Naive thymus-derived CD4-positive, alpha-beta T cell (primary cell): ENCODE measurements around the gene ALS2. TPM values are rescaled to one million over a fixed set of nuclear protein-coding genes. Genes with fewer than 3 reads are reported as not detected.

ENCODE experiments used
- ATAC-seq: fragments of 150-1000 bp; cut with Tn5 transposase; 2 replicates; pipeline ENCODE4 v1.10.0; 2021; ENCODE audit warnings: mild to moderate bottlenecking, moderate library complexity
- CTCF ChIA-PET: fragments of 350-600 bp; sonication (Branson Sonifier 250); formaldehyde crosslinking; loops from one replicate; lab custom pipeline; 2021; ENCODE audit warnings: antibody characterized with exemption; lab: Charles Lee
- POLR2A ChIA-PET: fragments of 350-600 bp; sonication (Branson Sonifier 250); formaldehyde crosslinking; loops from one replicate; lab custom pipeline; 2021; ENCODE audit warnings: antibody characterized with exemption, inconsistent platforms; lab: Charles Lee
- DNase-seq, 9 donors: peaks; one replicate each; pipeline versions ENCODE4 v3.0.0 to v3.0.0-alpha.2; 2020 to 2022; ENCODE audit warnings: mixed read lengths in 1 of 9
- H3K27ac ChIP-seq: one replicate; pipeline ENCODE4 v1.7.0; 2013; ENCODE audit warnings: mild to moderate bottlenecking, low read depth, low read length, moderate library complexity
- H3K27me3 ChIP-seq, 2 donors: one replicate each; pipeline ENCODE4 v1.7.0; 2013; ENCODE audit warnings: low read length in 2 of 2, mild to moderate bottlenecking in 2 of 2, moderate library complexity in 2 of 2; ENCODE audit not compliant: control insufficient read depth in 2 of 2, insufficient read depth in 2 of 2
- H3K36me3 ChIP-seq, 3 experiments: 1 replicate in 2 of 3; 2 replicates in 1 of 3; pipeline ENCODE4 v1.7.0; 2013; ENCODE audit warnings: low read length in 3 of 3, mild to moderate bottlenecking in 3 of 3, moderate library complexity in 1 of 3; ENCODE audit not compliant: insufficient read depth in 3 of 3, control insufficient read depth in 2 of 3
- H3K4me1 ChIP-seq, 2 donors: one replicate each; pipeline ENCODE4 v1.7.0; 2013; ENCODE audit warnings: low read length in 2 of 2, mild to moderate bottlenecking in 2 of 2, moderate library complexity in 1 of 2; ENCODE audit not compliant: control insufficient read depth in 2 of 2, insufficient read depth in 2 of 2
- H3K4me3 ChIP-seq: 2 replicates; pipeline ENCODE4 v1.7.0; 2013; ENCODE audit warnings: mild to moderate bottlenecking, low read length
- H3K9me3 ChIP-seq, 3 experiments: 1 replicate in 2 of 3; 2 replicates in 1 of 3; pipeline ENCODE4 v1.7.0; 2013; ENCODE audit warnings: low read length in 3 of 3; ENCODE audit not compliant: control insufficient read depth in 2 of 3
- H3K27ac Mint-ChIP-seq, 9 donors: one replicate each; pipeline ENCODE4 v1.8.0; 2020 to 2022; ENCODE audit warnings: mixed read lengths in 9 of 9, mild to moderate bottlenecking in 8 of 9, moderate library complexity in 5 of 9, inconsistent platforms in 2 of 9
- H3K27me3 Mint-ChIP-seq, 5 donors: one replicate each; pipeline ENCODE4 v1.8.0; 2021 to 2022; ENCODE audit warnings: mixed read lengths in 5 of 5, mild to moderate bottlenecking in 1 of 5
- H3K36me3 Mint-ChIP-seq, 5 donors: one replicate each; pipeline ENCODE4 v1.8.0; 2020 to 2022; ENCODE audit warnings: mixed read lengths in 5 of 5, mild to moderate bottlenecking in 3 of 5, inconsistent platforms in 1 of 5
- H3K4me1 Mint-ChIP-seq, 7 donors: one replicate each; pipeline ENCODE4 v1.8.0; 2020 to 2022; ENCODE audit warnings: mixed read lengths in 7 of 7, mild to moderate bottlenecking in 3 of 7, inconsistent platforms in 1 of 7
- H3K4me3 Mint-ChIP-seq, 10 donors: one replicate each; pipeline ENCODE4 v1.8.0; 2020 to 2022; ENCODE audit warnings: mild to moderate bottlenecking in 10 of 10, mixed read lengths in 10 of 10, moderate library complexity in 6 of 10, inconsistent platforms in 2 of 10
- H3K9me3 Mint-ChIP-seq, 11 donors: one replicate each; pipeline ENCODE4 v1.8.0; 2020 to 2022; ENCODE audit warnings: mixed read lengths in 11 of 11, mild to moderate bottlenecking in 4 of 11, inconsistent platforms in 1 of 11, moderate library complexity in 1 of 11
- intact Hi-C, 2 donors: fragments of 100-400 bp; cut with micrococcal nuclease; formaldehyde crosslinking; loops; one replicate each; pipeline ENCODE4 v1.15.1; 2023
- polyA plus RNA-seq, 2 donors: library from polyadenylated mRNA; unstranded; fragments of 300-500 nt; fragmentation: Illumina TruSeq; gene quantifications; one replicate each; pipeline ENCODE4 v1.2.3, GENCODE V29; 2021
- total RNA-seq, 6 experiments: library from RNA in 5 of 6; stranded (reverse) in 5 of 6; gene quantifications; 1 replicate in 5 of 6; 2 replicates in 1 of 6; pipeline ENCODE4 v1.2.3 and lab custom pipeline; 2021 to 2026

ALS2 gene
- total and polyA plus RNA-seq, 7 experiments from 2014 or later: 3.6 to 13.5 (median 10.1) TPM

- H3K27me3 ChIP-seq: no peaks in the 10 kb centered on the region
- CTCF ChIA-PET: interaction anchor here (0.6 kb wide), 1 partner anchor 334 kb away, joined by 4 read pairs; no protein-coding TSS in a partner anchor
- no peak within 1 kb of the TSS for H3K4me3 Mint-ChIP-seq
Measured at GRCh38 chr2:201698588-201699226, 82.0 kb downstream of the ALS2 start, which contains the start of gene MPP4. Gene MPP4 (minus strand): TSS chr2:201698644. CDS start chr2:201693954, 4,690 bp downstream.

DNA sequence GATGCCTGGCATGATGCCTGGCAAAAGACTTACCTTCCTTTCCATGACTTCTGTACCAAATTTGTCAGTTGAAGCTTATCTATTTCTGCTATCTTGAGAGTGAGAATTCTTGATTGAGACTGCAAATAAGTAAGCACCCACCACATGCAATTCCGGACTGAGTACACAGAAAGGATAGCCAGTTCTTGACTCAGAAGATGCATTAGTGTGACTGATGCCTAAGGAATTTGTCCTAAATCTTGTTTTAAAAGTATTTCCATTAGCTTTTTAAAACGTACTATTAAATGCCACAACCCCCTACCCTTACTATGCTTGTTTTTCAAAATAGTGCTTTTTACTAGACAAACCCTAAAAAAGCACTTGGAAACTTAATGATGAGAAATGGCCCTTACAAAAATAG is 82.8 kb downstream of the ALS2 start:
- ATAC-seq (no peak), DNase-seq (no peak)
- Mint-ChIP-seq H3K36me3 (peaks cover 0 to 19% (median 2%) of the 10 kb centered on the region in 5 donors), H3K9me3 (no peaks in the 10 kb centered on the region), H3K27me3 (peaks cover 0 to 7% (median under 1%) of the 10 kb centered on the region in 5 donors), H3K27ac (no peak overlapping the region), H3K4me3 (no peak overlapping the region), H3K4me1 (peaks cover 0 to 3% (median 0%) of the 10 kb centered on the region in 7 donors)
- intact Hi-C loops: no loop called here
- ChIA-PET CTCF (no interaction called here), POLR2A (interaction anchor here (0.6 kb wide), 1 partner anchor 132 kb away, joined by 3 read pairs; no protein-coding TSS in a partner anchor)
- no peaks in the 10 kb centered on the region for H3K4me1 ChIP-seq
- no peak overlapping the region for H3K4me3 ChIP-seq
- H3K9me3 ChIP-seq: no peaks in the 10 kb centered on the region
- H3K27me3 ChIP-seq: no peaks in the 10 kb centered on the region
- H3K27ac ChIP-seq: no peak overlapping the region
- peaks cover 0 to 8% (median 0%) of the 10 kb centered on the region in 3 experiments for H3K36me3 ChIP-seq

More at GRCh38 chr2:201698588-201699226, 82.0 kb downstream of the ALS2 start, which contains the start of gene MPP4:
- Histone ChIP-seq H3K27ac (no peak within 1 kb of the TSS), H3K4me3 (no peak within 1 kb of the TSS), H3K4me1 (no peaks in the 10 kb centered on the region), H3K9me3 (no peaks in the 10 kb centered on the region), H3K36me3 (peaks cover 0 to 8% (median 0%) of the 10 kb centered on the region in 3 experiments)
- H3K27me3 Mint-ChIP-seq: peaks cover 0 to 7% (median 0%) of the 10 kb centered on the region in 5 donors
- DNase-seq (no peak), ATAC-seq (no peak)
- POLR2A ChIA-PET: no interaction called here
- no peak within 1 kb of the TSS for H3K27ac Mint-ChIP-seq
- intact Hi-C loops: no loop called here
- peaks cover 0 to 25% (median 7%) of the 10 kb centered on the region in 5 donors for H3K36me3 Mint-ChIP-seq
- H3K4me1 Mint-ChIP-seq: peaks cover 0 to 3% (median 0%) of the 10 kb centered on the region in 7 donors
- no peaks in the 10 kb centered on the region for H3K9me3 Mint-ChIP-seq

DNA sequence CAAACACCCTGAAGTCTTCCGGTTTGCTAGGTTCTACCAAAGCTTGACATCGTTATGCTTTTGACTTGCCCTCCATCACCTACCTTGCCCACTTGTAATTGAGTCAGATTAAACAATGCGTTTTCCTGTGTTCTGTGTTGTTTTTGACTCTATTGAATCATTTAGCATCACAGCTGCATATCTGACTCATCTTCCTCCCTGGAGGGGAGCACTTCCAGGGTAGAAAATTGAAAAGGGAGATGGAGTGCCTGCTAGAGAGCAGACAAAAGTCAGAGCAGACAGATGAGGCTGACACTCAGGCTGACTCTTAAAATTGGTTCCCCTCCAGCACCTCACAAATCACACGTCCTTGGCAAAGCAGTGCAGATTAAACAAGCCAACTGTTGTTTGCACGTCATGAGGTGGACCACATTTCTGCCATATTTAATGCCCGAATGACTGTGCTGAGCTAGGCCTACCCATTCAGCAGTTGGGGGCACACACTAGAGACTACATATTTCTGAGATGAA is 84.5 kb downstream of the ALS2 start:
- intact Hi-C loops: no loop called here
- no peaks in the 10 kb centered on the region for H3K9me3 Mint-ChIP-seq
- peaks cover 0 to 7% (median 2%) of the 10 kb centered on the region in 5 donors for H3K27me3 Mint-ChIP-seq
- peaks cover 0 to 3% (median 0%) of the 10 kb centered on the region in 7 donors for H3K4me1 Mint-ChIP-seq
- no peak overlapping the region for H3K4me3 Mint-ChIP-seq
- DNase-seq (no peak), ATAC-seq (no peak)
- CTCF ChIA-PET: interaction anchor here (0.7 kb wide), 1 partner anchor 1214 kb away, joined by 3 read pairs; no protein-coding TSS in a partner anchor
- no peak overlapping the region for H3K27ac ChIP-seq
- H3K36me3 ChIP-seq: peaks cover 0 to 8% (median 0%) of the 10 kb centered on the region in 3 experiments
- H3K9me3 ChIP-seq: no peaks in the 10 kb centered on the region
- H3K4me1 ChIP-seq: no peaks in the 10 kb centered on the region
- H3K27me3 ChIP-seq: no peaks in the 10 kb centered on the region
- POLR2A ChIA-PET: no interaction called here
- H3K36me3 Mint-ChIP-seq: peaks cover 0 to 12% (median 2%) of the 10 kb centered on the region in 5 donors
- H3K4me3 ChIP-seq: no peak overlapping the region
- no peak overlapping the region for H3K27ac Mint-ChIP-seq

GRCh38 chr2:201685156-201685555 is 95.6 kb downstream of the ALS2 start:
- Histone ChIP-seq H3K9me3 (no peaks in the 10 kb centered on the region), H3K27ac (no peak overlapping the region), H3K4me1 (no peaks in the 10 kb centered on the region), H3K27me3 (no peaks in the 10 kb centered on the region), H3K36me3 (no peaks in the 10 kb centered on the region), H3K4me3 (no peak overlapping the region)
- no peaks in the 10 kb centered on the region for H3K4me1 Mint-ChIP-seq
- ChIA-PET POLR2A (no interaction called here), CTCF (no interaction called here)
- intact Hi-C loops: no loop called here
- peaks cover 0 to 4% (median 0%) of the 10 kb centered on the region in 5 donors for H3K36me3 Mint-ChIP-seq
- no peak overlapping the region for H3K4me3 Mint-ChIP-seq
- H3K27me3 Mint-ChIP-seq: peaks cover 12 to 20% (median 15%) of the 10 kb centered on the region in 5 donors
- H3K27ac Mint-ChIP-seq: no peak overlapping the region
- no peak for DNase-seq
- no peak for ATAC-seq
- no peaks in the 10 kb centered on the region for H3K9me3 Mint-ChIP-seq

DNA sequence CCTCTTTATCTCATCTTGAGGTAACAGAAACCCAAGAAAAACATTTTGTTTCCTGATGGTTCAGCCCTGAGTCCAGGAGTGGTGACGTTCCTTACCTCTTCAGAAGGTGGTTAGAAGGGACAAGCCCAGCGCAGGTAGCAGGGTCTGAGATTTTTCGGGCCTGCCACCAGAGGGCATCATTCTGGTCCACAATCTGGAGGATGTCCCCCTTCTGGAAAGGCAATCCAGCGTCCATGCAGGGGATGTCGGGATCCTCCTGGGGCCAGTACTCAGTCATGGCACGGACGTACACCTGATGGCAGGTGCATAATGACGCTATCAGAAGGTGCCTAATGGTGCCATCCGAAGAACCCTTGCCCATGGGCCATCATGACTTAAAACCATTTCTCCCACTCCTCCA is 100.0 kb downstream of the ALS2 start:
- Mint-ChIP-seq H3K9me3 (no peaks in the 10 kb centered on the region), H3K4me1 (no peaks in the 10 kb centered on the region), H3K36me3 (peaks cover 0 to 4% (median 0%) of the 10 kb centered on the region in 5 donors), H3K27ac (no peak overlapping the region), H3K4me3 (no peak overlapping the region), H3K27me3 (peaks cover 4 to 15% (median 11%) of the 10 kb centered on the region in 5 donors)
- no peaks in the 10 kb centered on the region for H3K27me3 ChIP-seq
- H3K9me3 ChIP-seq: no peaks in the 10 kb centered on the region
- intact Hi-C loops: no loop called here
- no peaks in the 10 kb centered on the region for H3K4me1 ChIP-seq
- ATAC-seq (no peak), DNase-seq (no peak)
- POLR2A ChIA-PET: no interaction called here
- H3K27ac ChIP-seq: no peak overlapping the region
- CTCF ChIA-PET: interaction anchor here (0.6 kb wide), 1 partner anchor 422 kb away, joined by 3 read pairs; no protein-coding TSS in a partner anchor
- H3K4me3 ChIP-seq: no peak overlapping the region
- no peaks in the 10 kb centered on the region for H3K36me3 ChIP-seq

DNA sequence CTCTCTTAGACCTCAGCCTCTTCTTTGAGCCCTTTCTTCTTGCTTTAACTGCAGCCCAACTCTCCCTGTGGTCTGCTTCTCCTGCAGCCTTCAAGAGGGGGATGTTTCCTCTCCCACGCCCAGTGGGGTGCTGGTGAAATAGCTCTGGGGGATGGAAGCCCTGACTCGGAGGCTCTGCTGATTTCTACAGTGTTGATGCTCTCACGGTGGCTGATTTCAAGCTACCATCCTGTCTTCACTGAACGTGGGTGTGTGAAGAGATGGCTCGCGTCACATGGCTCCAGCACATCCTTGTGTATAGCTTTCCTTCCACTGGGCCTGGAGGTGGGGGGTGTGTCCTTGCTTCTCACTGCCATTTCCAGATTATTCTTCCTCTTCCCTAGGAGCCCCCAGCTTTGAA is 102.3 kb downstream of the ALS2 start:
- H3K36me3 Mint-ChIP-seq: peaks cover 0 to 4% (median 0%) of the 10 kb centered on the region in 5 donors
- Histone ChIP-seq H3K27me3 (no peaks in the 10 kb centered on the region), H3K4me1 (no peaks in the 10 kb centered on the region), H3K9me3 (no peaks in the 10 kb centered on the region), H3K36me3 (no peaks in the 10 kb centered on the region), H3K4me3 (no peak overlapping the region), H3K27ac (no peak overlapping the region)
- CTCF ChIA-PET: interaction anchor here (1.8 kb wide), 1 partner anchor 11 kb away, joined by 5 read pairs; no protein-coding TSS in a partner anchor
- no peak overlapping the region for H3K27ac Mint-ChIP-seq
- H3K4me3 Mint-ChIP-seq: no peak overlapping the region
- H3K9me3 Mint-ChIP-seq: no peaks in the 10 kb centered on the region
- peaks cover 4 to 11% (median 9%) of the 10 kb centered on the region in 5 donors for H3K27me3 Mint-ChIP-seq
- ATAC-seq (no peak), DNase-seq (no peak)
- intact Hi-C loops: no loop called here
- H3K4me1 Mint-ChIP-seq: no peaks in the 10 kb centered on the region
- POLR2A ChIA-PET: no interaction called here
